PC-3 (cell line): ENCODE data around the gene RNF39. TPM values are rescaled to one million over a fixed set of nuclear protein-coding genes. Genes with fewer than 3 reads are reported as not detected.
A peak's percentile ranks its signal among the peaks of the same experiment; 100 is the strongest.

Source experiments
- ATAC-seq: fragments of 200-7000 bp; cut with Tn5 transposase; 2 replicates; pipeline ENCODE4 v1.9.1; 2020; ENCODE audit warnings: mild to moderate bottlenecking, moderate library complexity
- BruUV-seq: library from RNA; stranded (reverse); fragments of 400-500 nt; replicated peaks from 2 replicates; lab custom pipeline; 2021; lab: Mats Ljungman, UMichigan
- CTCF ChIA-PET: fragments of 300-600 bp; sonication (Branson Sonifier 250); formaldehyde crosslinking; loops from one replicate; lab custom pipeline; 2022; ENCODE audit warnings: antibody characterized with exemption; lab: Charles Lee
- POLR2A ChIA-PET: fragments of 300-600 bp; sonication (Branson Sonifier 250); formaldehyde crosslinking; loops from one replicate; lab custom pipeline; 2022; ENCODE audit warnings: antibody characterized with exemption; ENCODE audit not compliant: unreplicated experiment; lab: Charles Lee
- DNase-seq: peaks from one replicate; pipeline ENCODE4 v3.0.0-alpha.2; 2015
- H2AFZ ChIP-seq: fragments of 300-600 bp; sonication (generic); 2 replicates; pipeline ENCODE4 v1.6.0; 2016; ENCODE audit warnings: antibody characterized with exemption, low read length
- H3F3A ChIP-seq: fragments of 300-600 bp; sonication (generic); one replicate; pipeline ENCODE4 v1.6.0; 2017; ENCODE audit warnings: antibody characterized with exemption, low read length, control low read depth, mild to moderate bottlenecking; ENCODE audit not compliant: unreplicated experiment
- H3K27ac ChIP-seq: fragments of 300-600 bp; sonication (generic); 2 replicates; pipeline ENCODE4 v1.5.1; 2016; ENCODE audit warnings: mild to moderate bottlenecking, low read length
- H3K27me3 ChIP-seq: fragments of 300-600 bp; sonication (generic); 2 replicates; pipeline ENCODE4 v1.6.1; 2016; ENCODE audit warnings: low read length, mixed read lengths
- H3K36me3 ChIP-seq: fragments of 300-600 bp; sonication (generic); 2 replicates; pipeline ENCODE4 v1.6.1; 2016; ENCODE audit warnings: low read depth, mixed run types, low read length, mixed read lengths
- H3K4me1 ChIP-seq: fragments of 300-600 bp; sonication (generic); 2 replicates; pipeline ENCODE4 v1.5.1; 2016; ENCODE audit warnings: low read length; ENCODE audit not compliant: insufficient read depth
- H3K4me2 ChIP-seq: fragments of 300-600 bp; sonication (generic); 2 replicates; pipeline ENCODE4 v1.6.0; 2016; ENCODE audit warnings: low read length
- H3K4me3 ChIP-seq: fragments of 300-600 bp; sonication (generic); 2 replicates; pipeline ENCODE4 v1.5.1; 2016; ENCODE audit warnings: mild to moderate bottlenecking, low read length, mixed read lengths
- H3K79me2 ChIP-seq: fragments of 300-600 bp; sonication (generic); 2 replicates; pipeline ENCODE4 v1.6.1; 2017; ENCODE audit warnings: low read length, mixed read lengths
- H3K9ac ChIP-seq: fragments of 300-600 bp; sonication (generic); 2 replicates; pipeline ENCODE4 v1.6.0; 2016; ENCODE audit warnings: mild to moderate bottlenecking, low read length
- H3K9me2 ChIP-seq: fragments of 300-600 bp; sonication (generic); replicated peaks from 2 replicates; pipeline ENCODE4 v1.6.1; 2016; ENCODE audit warnings: mixed run types, low read length, mixed read lengths
- H3K9me3 ChIP-seq: fragments of 300-600 bp; sonication (generic); 2 replicates; pipeline ENCODE4 v1.6.1; 2016; ENCODE audit warnings: low read length, mixed read lengths
- H4K20me1 ChIP-seq: fragments of 300-600 bp; sonication (generic); 2 replicates; pipeline ENCODE4 v1.6.1; 2016; ENCODE audit warnings: low read length, mixed read lengths
- CTCF ChIP-seq: fragments of 300-600 bp; sonication (generic); conservative IDR thresholded peaks from 2 replicates; pipeline ENCODE4 v1.5.1; 2017; ENCODE audit warnings: antibody characterized with exemption, low read depth, mild to moderate bottlenecking, low read length
- EZH2 ChIP-seq: fragments of 300-600 bp; sonication (generic); IDR thresholded peaks from one replicate; pipeline ENCODE4 v1.6.1; 2017; ENCODE audit warnings: antibody characterized with exemption, mild to moderate bottlenecking, low read length; ENCODE audit not compliant: unreplicated experiment
- EZH2phosphoT487 ChIP-seq: fragments of 300-600 bp; sonication (generic); IDR thresholded peaks from 2 replicates; pipeline ENCODE4 v1.6.1; 2018; ENCODE audit warnings: mild to moderate bottlenecking, antibody characterized with exemption, low read length, borderline replicate concordance
- intact Hi-C: fragments of 100-400 bp; cut with micrococcal nuclease; formaldehyde crosslinking; loops from 2 replicates; pipeline ENCODE4 v1.9.0; 2023
- total RNA-seq: library from RNA; depleted of rRNA; stranded (reverse); fragments of >200 nt; gene quantifications from 2 replicates; pipeline ENCODE4 v1.2.3, GENCODE V29; 2014

RNF39 gene
- total RNA-seq, 1 experiment from 2014 or later = 2.0 TPM

GRCh38 chr6:30091577-30092381, 16.2 kb upstream of the RNF39 start:
- POLR2A ChIA-PET = no interaction called here
- intact Hi-C loops = no loop called here
- peak overlapping the region; percentile 51 for H2AFZ ChIP-seq

GRCh38 chr6:30087876-30088275, 12.3 kb upstream of the RNF39 start:
- no peaks in the 10 kb centered on the region for H3F3A ChIP-seq
- no peaks in the 10 kb centered on the region for H3K9me2 ChIP-seq
- no peaks in the 10 kb centered on the region for H3K9me3 ChIP-seq
- H3K4me1 ChIP-seq = peaks cover 8% of the 10 kb centered on the region; the same call in 1 of the 2 replicates
- H3K27ac ChIP-seq = no peak overlapping the region
- POLR2A ChIA-PET = no interaction called here
- H3K4me3 ChIP-seq = no peak overlapping the region
- ATAC-seq = no peak
- no peak overlapping the region for H3K9ac ChIP-seq
- intact Hi-C loops = no loop called here
- H2AFZ ChIP-seq = no peak overlapping the region
- DNase-seq = no peak
- no peaks in the 10 kb centered on the region for H3K27me3 ChIP-seq
- no peak for TF ChIP-seq CTCF
- no peak for TF ChIP-seq EZH2phosphoT487
- no peak for TF ChIP-seq EZH2
- H3K79me2 ChIP-seq = no peaks in the 10 kb centered on the region
- CTCF ChIA-PET = no interaction called here
- H3K4me2 ChIP-seq = no peak overlapping the region
- H4K20me1 ChIP-seq = no peaks in the 10 kb centered on the region
- no peaks in the 10 kb centered on the region for H3K36me3 ChIP-seq
- no TSS peak for BruUV-seq

More at GRCh38 chr6:30091577-30092381, 16.2 kb upstream of the RNF39 start:
- Histone ChIP-seq H3K4me3 (no peak overlapping the region), H3K36me3 (no peaks in the 10 kb centered on the region), H3K9me2 (no peaks in the 10 kb centered on the region), H3K27ac (no peak overlapping the region), H3K4me1 (peaks cover 22% of the 10 kb centered on the region), H3K9ac (no peak overlapping the region), H3K4me2 (no peak overlapping the region), H3K27me3 (no peaks in the 10 kb centered on the region), H3F3A (no peaks in the 10 kb centered on the region), H3K9me3 (no peaks in the 10 kb centered on the region), H4K20me1 (no peaks in the 10 kb centered on the region), H3K79me2 (no peaks in the 10 kb centered on the region)
- no TSS peak for BruUV-seq
- CTCF ChIA-PET = no interaction called here
- ATAC-seq = peak; percentile 41
- TF ChIP-seq EZH2 = no peak
- no peak for TF ChIP-seq EZH2phosphoT487
- no peak for TF ChIP-seq CTCF
- peak; percentile 58 for DNase-seq

GRCh38 chr6:30077218-30077617, 1.6 kb upstream of the RNF39 start:
- intact Hi-C loops = no loop called here
- ATAC-seq = no peak
- 0 out of 2 replicates have a peak, but pooled peaks cover 3% of the 10 kb centered on the region for H3K27me3 ChIP-seq
- CTCF ChIA-PET = no interaction called here
- no peak overlapping the region for H3K4me2 ChIP-seq
- no peaks in the 10 kb centered on the region for H3K9me2 ChIP-seq
- no peak for DNase-seq
- POLR2A ChIA-PET = no interaction called here
- H3F3A ChIP-seq = no peaks in the 10 kb centered on the region
- BruUV-seq = no TSS peak
- H3K9ac ChIP-seq = no peak overlapping the region
- no peak overlapping the region for H2AFZ ChIP-seq
- TF ChIP-seq EZH2phosphoT487 (no peak), EZH2 (no peak), CTCF (no peak)
- no peaks in the 10 kb centered on the region for H3K9me3 ChIP-seq
- peaks cover 40% of the 10 kb centered on the region for H3K4me1 ChIP-seq
- H3K79me2 ChIP-seq = no peaks in the 10 kb centered on the region; the same call in 1 of the 2 replicates
- H3K36me3 ChIP-seq = no peaks in the 10 kb centered on the region
- no peaks in the 10 kb centered on the region for H4K20me1 ChIP-seq
- no peak overlapping the region for H3K4me3 ChIP-seq
- no peak overlapping the region for H3K27ac ChIP-seq
